ENCODE results near the gene DCUN1D3. TPM values are rescaled to one million over a fixed set of nuclear protein-coding genes. Genes with fewer than 3 reads are reported as not detected.

DCUN1D3 gene
- total RNA-seq, 1 experiment from 2014 or later, result 16.1 TPM

GRCh38 chr16:20874088-20874581 is 26.0 kb downstream of the DCUN1D3 start:
- TF ChIP-seq CTCF (conservative IDR thresholded peaks at IDR 0.05), result no peak
- H3K27ac Mint-ChIP-seq, result no peak overlapping the region

More at GRCh38 chr16:20874088-20874581, 26.0 kb downstream of the DCUN1D3 start:
- Histone ChIP-seq H3K23ac (ENCODE audit: insufficient read length, low read depth, low read length) (no peak overlapping the region), H4K8ac (replicated peaks; ENCODE audit: insufficient read length, low read depth, low read length) (no peak overlapping the region), H2BK120ac (ENCODE audit: low read depth, low read length, poor library complexity, severe bottlenecking) (no peak overlapping the region), H2BK15ac (ENCODE audit: low read depth, low read length) (no peak overlapping the region), H3K27me3 (ENCODE audit: insufficient read depth, low read length) (no peaks in the 10 kb centered on the region), H3K4me1 (ENCODE audit: insufficient read depth, low read length) (no peaks in the 10 kb centered on the region; the same call in 1 of the 2 replicates), H2BK12ac (ENCODE audit: insufficient read length, low read depth, low read length) (no peak overlapping the region), H3K23me2 (ENCODE audit: insufficient read length, low read depth, low read length, poor library complexity, severe bottlenecking) (no peaks in the 10 kb centered on the region), H3K14ac (ENCODE audit: insufficient read depth, low read length) (no peak overlapping the region), H3K18ac (ENCODE audit: insufficient read length, low read depth, low read length) (no peak overlapping the region), H2BK20ac (ENCODE audit: low read depth, low read length, poor library complexity, severe bottlenecking) (no peak overlapping the region), H3K9me3 (ENCODE audit: control insufficient read depth, low read depth, low read length) (no peaks in the 10 kb centered on the region), H3K56ac (ENCODE audit: insufficient read length, low read depth, low read length) (no peak overlapping the region), H3K79me2 (ENCODE audit: insufficient read depth, low read length) (peaks cover 9% of the 10 kb centered on the region; the same call in 1 of the 2 replicates), H2AK5ac (ENCODE audit: insufficient read length, low read length) (no peak overlapping the region), H3T11ph (ENCODE audit: low read length) (no peak overlapping the region), H2AFZ (ENCODE audit: low read length) (no peak overlapping the region), H3K4ac (ENCODE audit: low read depth, low read length) (no peak overlapping the region), H4K20me1 (ENCODE audit: control insufficient read depth, insufficient read depth, insufficient read length) (no peaks in the 10 kb centered on the region), H4K91ac (ENCODE audit: insufficient read length, low read depth, low read length) (no peak overlapping the region), H2BK5ac (ENCODE audit: insufficient read length, low read length) (no peak overlapping the region), H3K79me1 (ENCODE audit: insufficient read depth, low read depth, low read length, poor library complexity, severe bottlenecking) (peaks cover 13% of the 10 kb centered on the region), H3K27ac (ENCODE audit: insufficient read length, low read depth, low read length) (no peak overlapping the region), H3K9ac (ENCODE audit: extremely low read depth, insufficient read length, low read length) (no peak overlapping the region), H3K4me2 (ENCODE audit: insufficient read depth, insufficient read length, low read length) (no peak overlapping the region), H4K5ac (ENCODE audit: insufficient read length, low read depth, low read length) (no peak overlapping the region)
- DNase-seq, result no peak
- peaks cover 0 to 8% (median 0%) of the 10 kb centered on the region in 3 experiments; a peak in 3 of 7 replicates for H3K36me3 Mint-ChIP-seq (ENCODE audit: insufficient read depth in 1 of 3, low read depth in 3 of 3)
- peaks cover 27 to 29% of the 10 kb centered on the region in 2 experiments for H3K4me1 Mint-ChIP-seq
- WGBS (ENCODE audit: extremely low coverage, insufficient read length, low lambda C conversion rate), result no CpG with 5 or more reads among the region's 4 CpGs
- no peak overlapping the region for H3K4me3 Mint-ChIP-seq
- H3K9me3 Mint-ChIP-seq, result no peaks in the 10 kb centered on the region
- no peaks in the 10 kb centered on the region for H3K27me3 Mint-ChIP-seq (ENCODE audit: low read depth)
